Left ventricle myocardium inferior (tissue), 1 donor: Measurements from ENCODE around the gene NAA20. TPM values are rescaled to one million over a fixed set of nuclear protein-coding genes. Genes with fewer than 3 reads are reported as not detected.
A peak's percentile ranks its signal among the peaks of the same experiment; 100 is the strongest.

Source experiments
- DNase-seq: peaks from one replicate; pipeline ENCODE4 v3.0.0-alpha.2; 2020
- H3K27ac ChIP-seq: fragments of 200-600 bp; replicated peaks from 2 replicates; pipeline ENCODE4 v1.8.0; 2021
- H3K27me3 ChIP-seq: fragments of 200-600 bp; 2 replicates; pipeline ENCODE4 v1.8.0; 2021; ENCODE audit warnings: low read depth
- H3K36me3 ChIP-seq: fragments of 200-600 bp; 2 replicates; pipeline ENCODE4 v1.8.0; 2021
- H3K4me1 ChIP-seq: fragments of 200-600 bp; 2 replicates; pipeline ENCODE4 v1.8.0; 2021
- H3K4me3 ChIP-seq: fragments of 200-600 bp; 2 replicates; pipeline ENCODE4 v1.8.0; 2021; ENCODE audit warnings: mild to moderate bottlenecking, moderate library complexity
- H3K9me3 ChIP-seq: fragments of 200-600 bp; replicated peaks from 2 replicates; pipeline ENCODE4 v1.8.0; 2021
- CTCF ChIP-seq: fragments of 200-600 bp; IDR thresholded peaks from 2 replicates; pipeline ENCODE4 v1.8.0; 2021; ENCODE audit warnings: antibody characterized with exemption, mild to moderate bottlenecking, borderline replicate concordance
- intact Hi-C: fragments of 100-400 bp; cut with micrococcal nuclease; formaldehyde crosslinking; loops from one replicate; pipeline ENCODE4 v1.11.0; 2022
- total RNA-seq: library from RNA; stranded (reverse); fragmentation: NEBNext Ultra II Directional; extraction: Animal tissue kit (Norgen Biotek cat#: 25700); gene quantifications from one replicate; pipeline ENCODE4 v1.2.1, GENCODE V29; 2021
- donor health status: DM: no; HTN: yes; CAD: no; lungs with severe emphysema.

NAA20 gene
- total RNA-seq, 1 donor from 2014 or later: 67.5 TPM

GRCh38 chr20:19981031-19981451 lies 36.1 kb upstream of the NAA20 start:
- H3K27me3 ChIP-seq: no peaks in the 10 kb centered on the region
- H3K9me3 ChIP-seq: no peaks in the 10 kb centered on the region
- intact Hi-C loops: no loop called here
- peaks cover 100% of the 10 kb centered on the region for H3K4me1 ChIP-seq
- H3K27ac ChIP-seq: peak overlapping the region; percentile 96
- H3K4me3 ChIP-seq: no peak overlapping the region
- H3K36me3 ChIP-seq: peaks cover 29% of the 10 kb centered on the region
- no peak for TF ChIP-seq CTCF
- DNase-seq: no peak

- Histone ChIP-seq H3K4me3 (no peak overlapping the region), H3K27me3 (no peaks in the 10 kb centered on the region), H3K27ac (peak overlapping the region; percentile 53), H3K4me1 (peaks cover 100% of the 10 kb centered on the region), H3K36me3 (peaks cover 31% of the 10 kb centered on the region), H3K9me3 (no peaks in the 10 kb centered on the region)
- DNase-seq: no peak
- intact Hi-C loops: no loop called here
- no peak for TF ChIP-seq CTCF
These were observed 30.7 kb upstream of the NAA20 start for GRCh38 chr20:19986419-19986818.

- intact Hi-C loops: no loop called here
- H3K27ac ChIP-seq: peak overlapping the region; percentile 53
- peaks cover 100% of the 10 kb centered on the region for H3K4me1 ChIP-seq
- no peak for TF ChIP-seq CTCF
- no peak for DNase-seq
- H3K36me3 ChIP-seq: peaks cover 30% of the 10 kb centered on the region
- H3K4me3 ChIP-seq: no peak overlapping the region
- H3K27me3 ChIP-seq: no peaks in the 10 kb centered on the region
- no peaks in the 10 kb centered on the region for H3K9me3 ChIP-seq
These were observed 30.1 kb upstream of the NAA20 start for GRCh38 chr20:19987046-19987445.

- no peaks in the 10 kb centered on the region for H3K27me3 ChIP-seq
These were observed 26.3 kb upstream of the NAA20 start for GRCh38 chr20:19990850-19991249.

GRCh38 chr20:19991308-19991707 lies 25.9 kb upstream of the NAA20 start:
- Histone ChIP-seq H3K4me1 (peaks cover 100% of the 10 kb centered on the region), H3K27ac (peak overlapping the region; percentile 83)
- no peak for TF ChIP-seq CTCF

More at GRCh38 chr20:19990850-19991249, 26.3 kb upstream of the NAA20 start:
- intact Hi-C loops: loop anchor here (5.0 to 10.0 kb wide), 2 partner anchors 206 to 299 kb away; no protein-coding TSS in a partner anchor
- TF ChIP-seq CTCF: no peak
- no peak overlapping the region for H3K4me3 ChIP-seq
- peaks cover 100% of the 10 kb centered on the region for H3K4me1 ChIP-seq
- H3K27ac ChIP-seq: peak overlapping the region; percentile 83
- H3K9me3 ChIP-seq: no peaks in the 10 kb centered on the region
- no peak for DNase-seq
- peaks cover 37% of the 10 kb centered on the region for H3K36me3 ChIP-seq

DNA sequence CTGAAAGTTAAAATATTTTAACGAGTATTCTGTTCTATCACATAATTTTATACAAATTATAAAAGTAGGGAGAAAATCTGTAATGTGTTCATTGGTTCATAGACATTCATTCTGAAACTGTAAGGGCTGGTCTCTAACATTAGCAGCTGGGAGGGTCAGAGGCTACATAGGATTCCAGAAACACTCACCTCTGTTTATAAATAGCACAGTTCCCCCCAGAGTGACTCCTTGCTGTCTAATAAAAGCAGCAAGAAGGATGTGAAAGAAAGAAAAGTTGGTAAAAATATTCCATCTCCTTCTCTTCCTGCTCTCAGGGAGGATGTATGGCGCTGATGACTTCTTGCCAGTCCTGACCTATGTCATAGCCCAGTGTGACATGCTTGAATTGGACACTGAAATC lies 25.3 kb upstream of the NAA20 start:
- intact Hi-C loops: loop anchor here (5.0 to 10.0 kb wide), 2 partner anchors 207 to 300 kb away; no protein-coding TSS in a partner anchor
- Histone ChIP-seq H3K36me3 (peaks cover 45% of the 10 kb centered on the region), H3K4me3 (no peak overlapping the region), H3K9me3 (no peaks in the 10 kb centered on the region), H3K27ac (peak overlapping the region; percentile 83), H3K4me1 (peaks cover 100% of the 10 kb centered on the region), H3K27me3 (no peaks in the 10 kb centered on the region)
- no peak for DNase-seq
- TF ChIP-seq CTCF: no peak

More at GRCh38 chr20:19991308-19991707, 25.9 kb upstream of the NAA20 start:
- intact Hi-C loops: loop anchor here (5.0 to 10.0 kb wide), 2 partner anchors 207 to 299 kb away; no protein-coding TSS in a partner anchor
- Histone ChIP-seq H3K27me3 (no peaks in the 10 kb centered on the region), H3K36me3 (peaks cover 40% of the 10 kb centered on the region), H3K4me3 (no peak overlapping the region), H3K9me3 (no peaks in the 10 kb centered on the region)
- no peak for DNase-seq
